Sigmoid colon (tissue), 7 donors: ENCODE measurements around the gene S1PR3. TPM values are rescaled to one million over a fixed set of nuclear protein-coding genes. Genes with fewer than 3 reads are reported as not detected.

ENCODE experiments used
- DNase-seq: peaks from one replicate; pipeline ENCODE4 v3.0.0-alpha.2; 2019
- H3K27ac ChIP-seq, 4 donors: fragments of 200-600 bp; sonication (generic); one replicate each; pipeline ENCODE4 v1.5.1; 2016 to 2019; ENCODE audit warnings: mild to moderate bottlenecking in 1 of 4
- H3K27me3 ChIP-seq, 3 donors: fragments of 200-600 bp; sonication (generic); one replicate each; pipeline ENCODE4 v1.5.1; 2019; ENCODE audit warnings: mild to moderate bottlenecking in 1 of 3
- H3K36me3 ChIP-seq, 4 donors: fragments of 200-600 bp; sonication (generic); one replicate each; pipeline ENCODE4 v1.5.1; 2016 to 2019
- H3K4me1 ChIP-seq, 4 donors: fragments of 200-600 bp; sonication (generic); one replicate each; pipeline ENCODE4 v1.5.1; 2017 to 2019
- H3K4me3 ChIP-seq, 4 donors: fragments of 200-600 bp; sonication (generic); one replicate each; pipeline ENCODE4 v1.5.1; 2017 to 2019; ENCODE audit warnings: mild to moderate bottlenecking in 2 of 4, moderate library complexity in 1 of 4
- H3K9me3 ChIP-seq, 4 donors: fragments of 200-600 bp in 3 of 4; sonication (generic) in 3 of 4; one replicate each; pipeline versions ENCODE4 v1.5.1 to v1.6.1; 2013 to 2019
- CTCF ChIP-seq, 4 experiments: fragments of 450-650 bp in 3 of 4; fragments of 200-600 bp in 1 of 4; IDR thresholded peaks; one replicate each; pipeline ENCODE4 v1.5.1; 2016 to 2019; ENCODE audit warnings: antibody characterized with exemption in 4 of 4, mild to moderate bottlenecking in 3 of 4, moderate library complexity in 2 of 4
- EP300 ChIP-seq, 4 donors: sonication (generic); formaldehyde crosslinking; IDR thresholded peaks; one replicate each; pipeline ENCODE4 v1.6.1; 2017; ENCODE audit warnings: antibody characterized with exemption in 4 of 4
- POLR2A ChIP-seq, 2 donors: fragments of 450-650 bp; IDR thresholded peaks; one replicate each; pipeline ENCODE4 v1.6.1; 2016; ENCODE audit warnings: antibody characterized with exemption in 2 of 2, mild to moderate bottlenecking in 2 of 2, moderate library complexity in 2 of 2
- POLR2AphosphoS5 ChIP-seq, 4 donors: sonication (generic); formaldehyde crosslinking; IDR thresholded peaks; one replicate each; pipeline ENCODE4 v1.6.1; 2017; ENCODE audit warnings: antibody characterized with exemption in 4 of 4
- WGBS, 2 donors: extraction: QIAGEN DNeasy Blood & Tissue Kit; methylation state at CpG; one replicate each; pipeline ENCODE4 v1.1.7; 2013; 5-methylcytosine and 5-hydroxymethylcytosine counted together
- intact Hi-C: fragments of 100-400 bp; cut with DNase I; formaldehyde crosslinking; loops from one replicate; pipeline ENCODE4 v1.15.1; 2023
- polyA plus RNA-seq, 3 donors: library from polyadenylated mRNA; stranded (reverse); fragments of 200-250 nt; gene quantifications; one replicate each; pipeline ENCODE4 v1.2.3, GENCODE V29; 2013
- total RNA-seq, 4 donors: library from RNA; depleted of rRNA; stranded (reverse); fragments of >200 nt; gene quantifications; one replicate each; pipeline ENCODE4 v1.1.0, GENCODE V29; 2016
- donor health status: healthy with polysubstance abuse.
- donor health status: Bipolar disorder and iron deficiency.
- donor health status: healthy.

S1PR3 gene
- total and polyA plus RNA-seq, 7 donors: 0.23 to 33.0 (median 10.4) TPM

GRCh38 chr9:88952086-88952615, 39.1 kb upstream of the S1PR3 start:
- H3K27ac ChIP-seq: peak overlapping the region in 1 of 4 donors; percentile 64
- no peak for DNase-seq
- H3K4me1 ChIP-seq: peaks cover 0 to 53% (median 47%) of the 10 kb centered on the region in 4 donors
- WGBS, 2 donors: 87 to 90% methylated on average over 2 of the region's 2 CpGs
- H3K36me3 ChIP-seq: no peaks in the 10 kb centered on the region
- no peaks in the 10 kb centered on the region for H3K9me3 ChIP-seq
- H3K27me3 ChIP-seq: no peaks in the 10 kb centered on the region
- no peak overlapping the region for H3K4me3 ChIP-seq
- intact Hi-C loops: no loop called here
- TF ChIP-seq EP300 (IDR thresholded peaks at IDR 0.05): no peak
- no peak for TF ChIP-seq POLR2AphosphoS5 (IDR thresholded peaks at IDR 0.05)
- no peak for TF ChIP-seq CTCF (IDR thresholded peaks at IDR 0.05)
- no peak for TF ChIP-seq POLR2A (IDR thresholded peaks at IDR 0.05)

GRCh38 chr9:88952976-88953375, 38.3 kb upstream of the S1PR3 start:
- Histone ChIP-seq H3K4me1 (peaks cover 0 to 44% (median 39%) of the 10 kb centered on the region in 4 donors), H3K27me3 (no peaks in the 10 kb centered on the region), H3K4me3 (no peak overlapping the region), H3K9me3 (no peaks in the 10 kb centered on the region), H3K36me3 (no peaks in the 10 kb centered on the region), H3K27ac (peak overlapping the region; percentile 8 to 64 (median 34))
- 90 to 91% methylated on average over 4 of the region's 4 CpGs for WGBS, 2 donors
- no peak for DNase-seq
- TF ChIP-seq POLR2AphosphoS5 (IDR thresholded peaks at IDR 0.05): no peak
- no peak for TF ChIP-seq POLR2A (IDR thresholded peaks at IDR 0.05)
- no peak for TF ChIP-seq EP300 (IDR thresholded peaks at IDR 0.05)
- TF ChIP-seq CTCF (IDR thresholded peaks at IDR 0.05): no peak
- intact Hi-C loops: no loop called here

- H3K36me3 ChIP-seq: no peaks in the 10 kb centered on the region
- H3K4me1 ChIP-seq: peaks cover 0 to 39% (median 34%) of the 10 kb centered on the region in 4 donors
- DNase-seq: no peak
- intact Hi-C loops: no loop called here
- TF ChIP-seq CTCF (IDR thresholded peaks at IDR 0.05) (no peak), POLR2A (IDR thresholded peaks at IDR 0.05) (no peak), EP300 (IDR thresholded peaks at IDR 0.05) (no peak), POLR2AphosphoS5 (IDR thresholded peaks at IDR 0.05) (no peak)
- H3K4me3 ChIP-seq: no peak overlapping the region
- H3K9me3 ChIP-seq: no peaks in the 10 kb centered on the region
- H3K27ac ChIP-seq: peak overlapping the region; percentile 8 to 64 (median 34)
- no peaks in the 10 kb centered on the region for H3K27me3 ChIP-seq
- WGBS, 2 donors: 64 to 69% methylated on average over 6 of the region's 6 CpGs
Observed at GRCh38 chr9:88953381-88954029, 37.8 kb upstream of the S1PR3 start.

- Histone ChIP-seq H3K36me3 (no peaks in the 10 kb centered on the region), H3K27ac (peak overlapping the region in 3 of 4 donors; percentile 14 to 64 (median 55)), H3K27me3 (no peaks in the 10 kb centered on the region), H3K4me3 (no peak overlapping the region), H3K9me3 (no peaks in the 10 kb centered on the region), H3K4me1 (peaks cover 0 to 33% (median 28%) of the 10 kb centered on the region in 4 donors)
- DNase-seq: no peak
- TF ChIP-seq CTCF (IDR thresholded peaks at IDR 0.05) (no peak), POLR2A (IDR thresholded peaks at IDR 0.05) (no peak), EP300 (IDR thresholded peaks at IDR 0.05) (no peak), POLR2AphosphoS5 (IDR thresholded peaks at IDR 0.05) (no peak)
- intact Hi-C loops: no loop called here
- WGBS, 2 donors: 67 to 73% methylated on average over 2 of the region's 2 CpGs
Observed at GRCh38 chr9:88954066-88954465, 37.2 kb upstream of the S1PR3 start.
